Endothelial cell of umbilical vein (primary cell): ENCODE results near the gene DCAF5. TPM values are rescaled to one million over a fixed set of nuclear protein-coding genes. Genes with fewer than 3 reads are reported as not detected.

ENCODE experiments used
- BruUV-seq: library from RNA; stranded (reverse); fragments of 400-500 nt; replicated peaks from 2 replicates; lab custom pipeline; 2021; lab: Mats Ljungman, UMichigan
- CTCF ChIA-PET: fragments of 300-600, 350-600 bp; sonication (Branson Sonifier 250); formaldehyde crosslinking; loops from one replicate; lab custom pipeline; 2021; ENCODE audit warnings: antibody characterized with exemption, inconsistent platforms; lab: Charles Lee
- POLR2A ChIA-PET: fragments of 300-600, 350-600 bp; sonication (Branson Sonifier 250); formaldehyde crosslinking; loops from one replicate; lab custom pipeline; 2021; ENCODE audit warnings: antibody characterized with exemption, inconsistent platforms; lab: Charles Lee
- DNase-seq: peaks from one replicate; pipeline ENCODE4 v3.0.0-alpha.2; 2011; ENCODE audit warnings: low read depth, low spot score
- FAIRE-seq: peaks from 2 replicates; lab custom pipeline; 2011; peaks lifted over from hg19 to GRCh38; lab: Jason Lieb, UNC
- H2AFZ ChIP-seq: 2 replicates; pipeline ENCODE4 v1.6.0; 2012; ENCODE audit warnings: low read depth, low read length, control low read depth, inconsistent platforms
- H3K27ac ChIP-seq: 2 replicates; pipeline ENCODE4 v1.5.1; 2011; ENCODE audit warnings: low read depth, mild to moderate bottlenecking, control low read depth, low read length, moderate library complexity; ENCODE audit not compliant: insufficient read depth
- H3K27me3 ChIP-seq, 2 experiments: 2 replicates each; pipeline versions ENCODE4 v1.6.0 to v1.6.1; 2011; ENCODE audit warnings: low read length in 2 of 2, mixed read lengths in 1 of 2; ENCODE audit not compliant: control insufficient read depth in 2 of 2, insufficient read depth in 2 of 2
- H3K36me3 ChIP-seq, 2 experiments: 2 replicates in 1 of 2; 3 replicates in 1 of 2; pipeline ENCODE4 v1.5.1; 2011; ENCODE audit warnings: low read length in 2 of 2, mild to moderate bottlenecking in 1 of 2, moderate library complexity in 1 of 2; ENCODE audit not compliant: control insufficient read depth in 2 of 2, insufficient read depth in 2 of 2; ENCODE audit errors: extremely low read depth in 1 of 2
- H3K4me1 ChIP-seq: 3 replicates; pipeline ENCODE4 v1.5.1; 2011; ENCODE audit warnings: mild to moderate bottlenecking, low read length; ENCODE audit not compliant: control insufficient read depth, insufficient read depth; ENCODE audit errors: extremely low read depth
- H3K4me2 ChIP-seq: 2 replicates; pipeline ENCODE4 v1.6.1; 2011; ENCODE audit warnings: low read length, control low read depth, mixed read lengths; ENCODE audit not compliant: insufficient read depth
- H3K4me3 ChIP-seq, 3 experiments: fragments of 200-600 bp in 1 of 3; sonication (generic), shearing (Covaris generic) in 1 of 3; replicated peaks in 1 of 3; 2 replicates each; pipeline ENCODE4 v1.5.1; 2011 to 2016; ENCODE audit warnings: control low read depth in 3 of 3, low read length in 3 of 3, mild to moderate bottlenecking in 2 of 3, inconsistent platforms in 1 of 3, low read depth in 1 of 3, moderate library complexity in 1 of 3; ENCODE audit not compliant: insufficient read depth in 1 of 3
- H3K79me2 ChIP-seq: 2 replicates; pipeline ENCODE4 v1.6.0; 2012; ENCODE audit warnings: low read length, inconsistent platforms; ENCODE audit not compliant: control insufficient read depth, insufficient read depth
- H3K9ac ChIP-seq: replicated peaks from 2 replicates; pipeline ENCODE3; 2011; ENCODE audit warnings: low read length, control low read depth; ENCODE audit not compliant: insufficient read depth; ENCODE audit errors: extremely low read depth
- H3K9me1 ChIP-seq: replicated peaks from 3 replicates; pipeline ENCODE4 v1.6.0; 2011; ENCODE audit warnings: mild to moderate bottlenecking, low read length; ENCODE audit not compliant: control insufficient read depth, insufficient read depth; ENCODE audit errors: extremely low read depth
- H3K9me3 ChIP-seq: replicated peaks from 2 replicates; pipeline ENCODE4 v1.5.1; 2012; ENCODE audit warnings: low read length, inconsistent platforms; ENCODE audit not compliant: control insufficient read depth, insufficient read depth
- H4K20me1 ChIP-seq: replicated peaks from 2 replicates; pipeline ENCODE3; 2011; ENCODE audit warnings: mild to moderate bottlenecking, low read length; ENCODE audit not compliant: control insufficient read depth, insufficient read depth; ENCODE audit errors: extremely low read depth
- EZH2 ChIP-seq: IDR thresholded peaks from 2 replicates; pipeline ENCODE4 v1.6.1; 2012; ENCODE audit warnings: borderline replicate concordance, low read depth, mild to moderate bottlenecking, moderate library complexity, low read length, inconsistent platforms; ENCODE audit not compliant: severe bottlenecking
- FOS ChIP-seq: IDR thresholded peaks from 2 replicates; pipeline ENCODE4 v1.6.1; 2011; ENCODE audit warnings: mild to moderate bottlenecking, low read length, moderate library complexity, borderline replicate concordance; ENCODE audit not compliant: insufficient read depth
- GATA2 ChIP-seq: IDR thresholded peaks from 2 replicates; pipeline ENCODE4 v1.7.0; 2011; ENCODE audit warnings: low read depth, mild to moderate bottlenecking, moderate library complexity, mixed read lengths, low read length; ENCODE audit not compliant: insufficient read length, insufficient read depth
- dilution Hi-C: fragments of 300-500 bp; cut with MboI; formaldehyde crosslinking; loops from one replicate; pipeline ENCODE4 v1.15.0; 2019; ENCODE audit warnings: low sequenced_read_pairs; ENCODE audit not compliant: extremely low pct_ligation_motif_present
- intact Hi-C: fragments of 100-400 bp; cut with micrococcal nuclease; formaldehyde crosslinking; loops from one replicate; pipeline ENCODE4 v1.10.0; 2022
- polyA plus RNA-seq, 4 experiments: library from polyadenylated mRNA; depleted of rRNA in 3 of 4; stranded (reverse) in 3 of 4; unstranded in 1 of 4; fragments of >200 nt; gene quantifications; 2 replicates each; pipeline versions ENCODE4 v1.2.1 to v1.2.3, GENCODE V29; 2011 to 2012; ENCODE audit warnings: missing spikeins in 1 of 4
- total RNA-seq: library from RNA; stranded (reverse); gene quantifications from 2 replicates; pipeline ENCODE4 v1.2.3, GENCODE V29; 2021
- TF ChIP-seq, protein P1 (sequence below), 2 donors: IDR thresholded peaks; 1 replicate in 1 of 2; 2 replicates in 1 of 2; pipeline ENCODE4 v1.5.1; 2011; ENCODE audit warnings: low read length in 2 of 2, mild to moderate bottlenecking in 2 of 2, moderate library complexity in 2 of 2, control low read depth in 1 of 2, inconsistent platforms in 1 of 2, low read depth in 1 of 2; ENCODE audit not compliant: insufficient read depth in 1 of 2; ENCODE audit errors: extremely low read depth in 1 of 2

DCAF5 gene
- total and polyA plus RNA-seq, 2 donors (not counting 3 experiments of a cell fraction or from before 2014, with no cell fraction given): 37.9 to 52.5 TPM

DNA sequence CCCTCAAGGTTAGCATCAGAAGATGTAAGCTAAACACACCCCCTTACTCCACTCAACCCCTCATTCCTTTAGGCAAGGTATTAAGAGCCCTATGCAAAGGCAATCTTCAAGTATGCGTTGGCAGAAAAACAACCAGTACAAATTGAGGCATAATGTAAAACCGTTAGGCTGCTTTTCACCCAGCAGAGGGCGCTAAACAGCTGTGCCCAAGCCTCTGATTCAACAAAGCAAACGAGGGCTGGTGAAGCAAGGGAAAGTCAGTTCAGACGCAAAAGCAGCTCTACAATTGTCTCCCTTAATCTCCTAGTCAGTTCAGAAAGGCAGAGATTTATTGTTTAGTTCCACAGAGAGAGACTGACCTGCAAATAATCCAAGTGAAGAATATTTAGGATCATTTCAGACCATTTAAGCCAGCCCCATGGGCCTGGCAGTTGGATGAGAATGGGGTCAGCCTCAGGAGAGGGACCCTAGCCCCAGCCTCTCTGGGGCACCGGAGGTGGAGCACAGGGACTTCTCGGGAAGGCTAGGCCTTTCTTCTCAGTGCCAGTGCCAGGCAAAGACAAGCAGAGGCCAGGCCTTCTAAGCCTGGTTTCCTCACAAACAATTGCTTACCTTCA is 23.5 kb downstream of the DCAF5 start:
- H3K4me3 ChIP-seq: no peak overlapping the region
- no peak overlapping the region for H2AFZ ChIP-seq
- peak; percentile 81 for FAIRE-seq
- no peaks in the 10 kb centered on the region for H3K9me3 ChIP-seq
- ChIA-PET POLR2A (no interaction called here), CTCF (interaction anchor here (0.6 to 4.4 kb wide), 50 partner anchors 8 to 365 kb away, joined by 3 to 75 read pairs (median 4); partner anchors contain the start of genes DCAF5, ERH, EXD2 and SLC39A9)
- peaks cover 46% of the 10 kb centered on the region for H3K79me2 ChIP-seq
- no TSS peak for BruUV-seq
- dilution Hi-C loops (no loop called here), intact Hi-C loops (loop anchor here (1.0 to 5.0 kb wide), 7 partner anchors 24 to 331 kb away; partner anchors contain the start of genes DCAF5 and EXD2)
- no peak overlapping the region for H3K9ac ChIP-seq
- TF ChIP-seq GATA2 (no peak), EZH2 (no peak), FOS (no peak)
- TF ChIP-seq, protein P1, sequence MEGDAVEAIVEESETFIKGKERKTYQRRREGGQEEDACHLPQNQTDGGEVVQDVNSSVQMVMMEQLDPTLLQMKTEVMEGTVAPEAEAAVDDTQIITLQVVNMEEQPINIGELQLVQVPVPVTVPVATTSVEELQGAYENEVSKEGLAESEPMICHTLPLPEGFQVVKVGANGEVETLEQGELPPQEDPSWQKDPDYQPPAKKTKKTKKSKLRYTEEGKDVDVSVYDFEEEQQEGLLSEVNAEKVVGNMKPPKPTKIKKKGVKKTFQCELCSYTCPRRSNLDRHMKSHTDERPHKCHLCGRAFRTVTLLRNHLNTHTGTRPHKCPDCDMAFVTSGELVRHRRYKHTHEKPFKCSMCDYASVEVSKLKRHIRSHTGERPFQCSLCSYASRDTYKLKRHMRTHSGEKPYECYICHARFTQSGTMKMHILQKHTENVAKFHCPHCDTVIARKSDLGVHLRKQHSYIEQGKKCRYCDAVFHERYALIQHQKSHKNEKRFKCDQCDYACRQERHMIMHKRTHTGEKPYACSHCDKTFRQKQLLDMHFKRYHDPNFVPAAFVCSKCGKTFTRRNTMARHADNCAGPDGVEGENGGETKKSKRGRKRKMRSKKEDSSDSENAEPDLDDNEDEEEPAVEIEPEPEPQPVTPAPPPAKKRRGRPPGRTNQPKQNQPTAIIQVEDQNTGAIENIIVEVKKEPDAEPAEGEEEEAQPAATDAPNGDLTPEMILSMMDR (IDR thresholded peaks at IDR 0.05; ENCODE audit: extremely low read depth in 1 of 2, insufficient read depth in 1 of 2, low read depth in 1 of 2, low read length in 2 of 2): peak; percentile 91 to 92
- peak; percentile 82 for DNase-seq
- peaks cover 16% of the 10 kb centered on the region for H3K4me1 ChIP-seq
- H3K27ac ChIP-seq: no peak overlapping the region
- H3K27me3 ChIP-seq: no peaks in the 10 kb centered on the region
- no peak overlapping the region for H3K4me2 ChIP-seq
- peaks cover 2% of the 10 kb centered on the region for H3K9me1 ChIP-seq
- H4K20me1 ChIP-seq: peaks cover 5% of the 10 kb centered on the region
- H3K36me3 ChIP-seq: no peaks in the 10 kb centered on the region

DNA sequence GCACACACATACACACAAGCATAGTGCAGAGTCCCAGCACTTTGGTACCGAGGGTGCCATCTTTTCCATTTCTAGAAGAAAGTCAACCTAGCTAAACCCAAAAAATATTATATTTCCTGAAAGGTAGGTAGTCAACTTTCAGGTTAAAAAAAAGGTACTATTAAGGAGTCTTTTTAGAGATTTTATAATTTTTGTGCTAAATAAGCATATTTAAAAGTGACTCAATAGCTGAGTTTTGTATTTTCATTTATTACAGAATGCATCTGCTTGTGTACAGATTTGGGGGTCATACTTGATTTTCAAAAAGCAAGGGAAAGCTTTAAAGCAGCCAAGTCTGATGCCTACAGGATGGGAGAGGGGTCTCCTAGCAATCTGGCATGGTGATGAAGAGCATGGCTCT is 34.6 kb downstream of the DCAF5 start:
- H3K79me2 ChIP-seq: peaks cover 4% of the 10 kb centered on the region
- intact Hi-C loops (no loop called here), dilution Hi-C loops (no loop called here)
- H3K4me3 ChIP-seq: no peak overlapping the region
- no peaks in the 10 kb centered on the region for H3K9me3 ChIP-seq
- BruUV-seq: TSS peak; percentile 2
- H3K4me2 ChIP-seq: no peak overlapping the region
- H3K4me1 ChIP-seq: no peaks in the 10 kb centered on the region
- H3K9ac ChIP-seq: no peak overlapping the region
- H3K27me3 ChIP-seq: no peaks in the 10 kb centered on the region
- H3K36me3 ChIP-seq: peaks cover 9 to 20% of the 10 kb centered on the region in 2 experiments
- ChIA-PET CTCF (interaction anchor here (2.7 kb wide), 1 partner anchor 12 kb away, joined by 21 read pairs; no protein-coding TSS in a partner anchor), POLR2A (no interaction called here)
- FAIRE-seq (no peak), DNase-seq (no peak)
- no peak for TF ChIP-seq GATA2
- peaks cover 4% of the 10 kb centered on the region for H4K20me1 ChIP-seq
- H3K27ac ChIP-seq: no peak overlapping the region
- H3K9me1 ChIP-seq: no peaks in the 10 kb centered on the region
- H2AFZ ChIP-seq: no peak overlapping the region
